Measurements from ENCODE around the gene SERPINA5. TPM values are rescaled to one million over a fixed set of nuclear protein-coding genes. Genes with fewer than 3 reads are reported as not detected.

Gene SERPINA5
- total RNA-seq, 1 donor: not detected

- DNase-seq (ENCODE audit: low read depth in 2 of 3, low spot score in 2 of 3): no peak
Measured at GRCh38 chr14:94641632-94641955, 60.4 kb downstream of the SERPINA5 start.

Other genes with a start within 250 kb of the SERPINA5 start
- not detected for gene SERPINA2, start 214.7 kb upstream of the SERPINA5 start, total RNA-seq
- gene SERPINA1, start 192.8 kb upstream of the SERPINA5 start, total RNA-seq: 3.8 TPM
- gene SERPINA11, start 128.6 kb upstream of the SERPINA5 start, total RNA-seq: not detected
- gene SERPINA9, start 105.2 kb upstream of the SERPINA5 start, total RNA-seq: not detected
- gene SERPINA12, start 72.0 kb upstream of the SERPINA5 start, total RNA-seq: not detected
- gene SERPINA4, start 20.0 kb upstream of the SERPINA5 start, total RNA-seq: not detected
- not detected for gene SERPINA3, start 31.0 kb downstream of the SERPINA5 start, total RNA-seq
- not detected for gene GSC, start 188.7 kb downstream of the SERPINA5 start, total RNA-seq

All from hematopoietic multipotent progenitor cell (in vitro differentiated cells).